ENCODE results near the gene SIGLEC15. TPM values are rescaled to one million over a fixed set of nuclear protein-coding genes. Genes with fewer than 3 reads are reported as not detected.

Gene SIGLEC15
- total RNA-seq, 1 donor from 2014 or later, result 0.85 TPM

- Mint-ChIP-seq H3K27ac (ENCODE audit: unreplicated experiment) (no peak overlapping the region), H3K27me3 (ENCODE audit: low read depth) (no peaks in the 10 kb centered on the region), H3K36me3 (ENCODE audit: low read depth) (peaks cover 2% of the 10 kb centered on the region), H3K9me3 (ENCODE audit: low read depth) (peaks cover 9% of the 10 kb centered on the region), H3K4me3 (ENCODE audit: unreplicated experiment) (no peak overlapping the region), H3K4me1 (ENCODE audit: low read depth) (peaks cover 25% of the 10 kb centered on the region)
- DNase-seq (ENCODE audit: low spot score), result no peak
- TF ChIP-seq CTCF (IDR thresholded peaks at IDR 0.05), result no peak
Observed at GRCh38 chr18:45792506-45793263, 32.8 kb upstream of the SIGLEC15 start.

GRCh38 chr18:45793264-45793965 is 32.1 kb upstream of the SIGLEC15 start:
- DNase-seq (ENCODE audit: low spot score), result no peak
- Mint-ChIP-seq H3K4me1 (ENCODE audit: low read depth) (peaks cover 23% of the 10 kb centered on the region), H3K9me3 (ENCODE audit: low read depth) (peaks cover 14% of the 10 kb centered on the region)

GRCh38 chr18:45801416-45802004 is 24.0 kb upstream of the SIGLEC15 start:
- TF ChIP-seq CTCF (IDR thresholded peaks at IDR 0.05), result peak; percentile 21
- Mint-ChIP-seq H3K36me3 (ENCODE audit: low read depth) (peaks cover 11% of the 10 kb centered on the region), H3K4me1 (ENCODE audit: low read depth) (peaks cover 37% of the 10 kb centered on the region), H3K9me3 (ENCODE audit: low read depth) (peaks cover 25% of the 10 kb centered on the region), H3K27ac (ENCODE audit: unreplicated experiment) (peak overlapping the region; percentile 93), H3K27me3 (ENCODE audit: low read depth) (no peaks in the 10 kb centered on the region), H3K4me3 (ENCODE audit: unreplicated experiment) (no peak overlapping the region)
- no peak for DNase-seq (ENCODE audit: low spot score)

More at GRCh38 chr18:45793264-45793965, 32.1 kb upstream of the SIGLEC15 start:
- no peak for TF ChIP-seq CTCF (IDR thresholded peaks at IDR 0.05)
- no peaks in the 10 kb centered on the region for H3K27me3 Mint-ChIP-seq (ENCODE audit: low read depth)
- peak overlapping the region; percentile 86 for H3K27ac Mint-ChIP-seq (ENCODE audit: unreplicated experiment)
- H3K36me3 Mint-ChIP-seq (ENCODE audit: low read depth), result peaks cover 3% of the 10 kb centered on the region
- no peak overlapping the region for H3K4me3 Mint-ChIP-seq (ENCODE audit: unreplicated experiment)

- Mint-ChIP-seq H3K9me3 (ENCODE audit: low read depth) (peaks cover 21% of the 10 kb centered on the region), H3K4me1 (ENCODE audit: low read depth) (peaks cover 46% of the 10 kb centered on the region), H3K36me3 (ENCODE audit: low read depth) (peaks cover 10% of the 10 kb centered on the region), H3K27ac (ENCODE audit: unreplicated experiment) (peak overlapping the region; percentile 93), H3K4me3 (ENCODE audit: unreplicated experiment) (peak overlapping the region; percentile 33), H3K27me3 (ENCODE audit: low read depth) (no peaks in the 10 kb centered on the region)
- no peak for DNase-seq (ENCODE audit: low spot score)
- no peak for TF ChIP-seq CTCF (IDR thresholded peaks at IDR 0.05)
Observed at GRCh38 chr18:45802814-45803492, 22.5 kb upstream of the SIGLEC15 start.

GRCh38 chr18:45805551-45805950 is 19.9 kb upstream of the SIGLEC15 start:
- Mint-ChIP-seq H3K27me3 (ENCODE audit: low read depth) (no peaks in the 10 kb centered on the region), H3K9me3 (ENCODE audit: low read depth) (peaks cover 18% of the 10 kb centered on the region), H3K4me1 (ENCODE audit: low read depth) (peaks cover 45% of the 10 kb centered on the region), H3K36me3 (ENCODE audit: low read depth) (peaks cover 9% of the 10 kb centered on the region), H3K27ac (ENCODE audit: unreplicated experiment) (no peak overlapping the region), H3K4me3 (ENCODE audit: unreplicated experiment) (no peak overlapping the region)
- no peak for DNase-seq (ENCODE audit: low spot score)
- TF ChIP-seq CTCF (IDR thresholded peaks at IDR 0.05), result no peak
